Occipital lobe (tissue), 3 donors: ENCODE results near the gene ISOC1. TPM values are rescaled to one million over a fixed set of nuclear protein-coding genes. Genes with fewer than 3 reads are reported as not detected.

Source experiments
- DNase-seq: peaks from one replicate; lab custom pipeline; 2025; lab: John Stamatoyannopoulos, UW
- small RNA-seq: library from RNA; depleted of rRNA; stranded (forward); fragments of <200 nt; gene quantifications from one replicate; pipeline ENCODE3, GENCODE V24; 2014
- total RNA-seq: library from RNA; depleted of rRNA; stranded (reverse); fragments of >200 nt; gene quantifications from one replicate; pipeline ENCODE4 v1.2.3, GENCODE V29; 2014

Gene ISOC1
- total RNA-seq, 1 donor from 2014 or later = 19.0 TPM

GRCh38 chr5:129124608-129125007, 30.1 kb downstream of the ISOC1 start:
- no peak for DNase-seq

- DNase-seq = no peak
Measured at GRCh38 chr5:129125819-129126218, 31.3 kb downstream of the ISOC1 start.

- no peak for DNase-seq
Measured at GRCh38 chr5:129133553-129133952, 39.0 kb downstream of the ISOC1 start.

- no peak for DNase-seq
Measured at GRCh38 chr5:129135633-129136032, 41.1 kb downstream of the ISOC1 start.

- DNase-seq = no peak
Measured at GRCh38 chr5:129137637-129138036, 43.1 kb downstream of the ISOC1 start.

GRCh38 chr5:129141078-129141477, 46.5 kb downstream of the ISOC1 start:
- no peak for DNase-seq

- no peak for DNase-seq
Measured at GRCh38 chr5:129141696-129142095, 47.1 kb downstream of the ISOC1 start.

- DNase-seq = no peak
Measured at GRCh38 chr5:129155876-129156275, 61.3 kb downstream of the ISOC1 start.

- no peak for DNase-seq
Measured at GRCh38 chr5:129161830-129162229, 67.3 kb downstream of the ISOC1 start.

Small RNAs within 50 kb of the gene (small RNA-seq; reads per million reads assigned to genes)
- not detected for gene MIR4633

Other genes starting within 250 kb of the ISOC1 start
- 0.62 TPM for gene SLC27A6, start 129.3 kb upstream of the ISOC1 start, total RNA-seq